Activated naive CD4-positive, alpha-beta T cell treated with Interleukin-2 at 50 U/mL for 16 hours (primary cell): Measurements from ENCODE around the gene TRMT112.

Source experiments
- DNase-seq: peaks from one replicate; pipeline ENCODE4 v3.0.0-alpha.2; 2020

Gene TRMT112

GRCh38 chr11:64349404-64349803, 32.0 kb upstream of the TRMT112 start:
- no peak for DNase-seq

- no peak for DNase-seq
Observed at GRCh38 chr11:64349025-64349387, 31.6 kb upstream of the TRMT112 start.

- DNase-seq, result no peak
Observed at GRCh38 chr11:64348383-64349024, 31.1 kb upstream of the TRMT112 start.

- DNase-seq, result no peak
Observed at GRCh38 chr11:64347193-64347867, 30.0 kb upstream of the TRMT112 start.

DNA sequence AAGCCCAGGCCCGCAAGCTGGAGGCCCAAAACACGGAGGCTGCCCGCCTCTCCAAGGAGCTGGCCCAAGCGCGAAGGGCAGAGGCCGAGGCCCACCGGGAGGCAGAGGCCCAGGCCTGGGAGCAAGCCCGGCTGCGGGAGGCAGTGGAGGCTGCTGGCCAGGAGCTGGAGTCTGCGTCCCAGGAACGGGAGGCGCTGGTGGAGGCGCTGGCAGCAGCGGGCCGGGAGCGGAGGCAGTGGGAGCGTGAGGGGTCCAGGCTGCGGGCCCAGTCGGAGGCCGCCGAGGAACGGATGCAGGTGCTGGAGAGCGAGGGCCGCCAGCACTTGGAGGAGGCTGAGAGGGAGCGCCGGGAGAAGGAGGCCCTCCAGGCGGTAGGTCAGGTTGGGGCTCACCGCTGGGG, 27.4 kb upstream of the TRMT112 start:
- no peak for DNase-seq

DNA sequence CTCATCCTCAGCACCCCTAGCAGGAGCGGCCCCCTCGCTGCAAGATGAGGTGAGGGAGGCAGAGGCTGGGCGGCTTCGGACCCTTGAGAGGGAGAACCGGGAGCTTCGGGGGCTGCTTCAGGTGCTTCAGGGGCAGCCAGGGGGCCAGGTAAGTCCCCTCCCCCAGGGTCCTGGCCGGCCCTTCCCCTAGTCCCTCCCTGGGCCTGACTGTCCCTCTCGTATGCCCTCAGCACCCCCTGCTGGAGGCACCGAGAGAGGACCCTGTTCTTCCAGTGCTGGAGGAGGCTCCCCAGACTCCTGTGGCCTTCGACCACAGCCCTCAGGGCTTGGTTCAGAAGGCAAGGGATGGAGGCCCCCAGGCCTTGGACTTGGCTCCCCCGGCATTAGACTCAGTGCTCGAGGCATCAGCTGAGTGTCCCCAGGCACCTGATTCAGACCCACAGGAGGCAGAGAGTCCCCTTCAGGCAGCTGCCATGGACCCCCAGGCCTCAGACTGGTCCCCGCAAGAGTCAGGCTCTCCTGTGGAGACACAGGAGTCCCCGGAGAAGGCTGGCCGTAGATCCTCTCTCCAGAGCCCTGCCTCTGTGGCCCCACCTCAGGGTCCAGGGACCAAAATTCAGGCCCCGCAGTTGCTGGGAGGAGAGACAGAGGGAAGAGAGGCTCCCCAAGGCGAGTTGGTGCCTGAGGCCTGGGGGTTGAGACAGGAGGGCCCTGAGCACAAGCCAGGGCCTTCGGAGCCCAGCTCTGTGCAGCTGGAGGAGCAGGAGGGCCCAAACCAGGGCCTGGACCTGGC, 26.6 kb upstream of the TRMT112 start:
- DNase-seq, result no peak

- no peak for DNase-seq
Observed at GRCh38 chr11:64342869-64343745, 25.7 kb upstream of the TRMT112 start.

- DNase-seq, result peak; percentile 92
Observed at GRCh38 chr11:64341851-64342791, 24.8 kb upstream of the TRMT112 start.

GRCh38 chr11:64341429-64341828, 24.1 kb upstream of the TRMT112 start:
- DNase-seq, result no peak

GRCh38 chr11:64340671-64341335, 23.4 kb upstream of the TRMT112 start:
- DNase-seq, result peak; percentile 76

DNA sequence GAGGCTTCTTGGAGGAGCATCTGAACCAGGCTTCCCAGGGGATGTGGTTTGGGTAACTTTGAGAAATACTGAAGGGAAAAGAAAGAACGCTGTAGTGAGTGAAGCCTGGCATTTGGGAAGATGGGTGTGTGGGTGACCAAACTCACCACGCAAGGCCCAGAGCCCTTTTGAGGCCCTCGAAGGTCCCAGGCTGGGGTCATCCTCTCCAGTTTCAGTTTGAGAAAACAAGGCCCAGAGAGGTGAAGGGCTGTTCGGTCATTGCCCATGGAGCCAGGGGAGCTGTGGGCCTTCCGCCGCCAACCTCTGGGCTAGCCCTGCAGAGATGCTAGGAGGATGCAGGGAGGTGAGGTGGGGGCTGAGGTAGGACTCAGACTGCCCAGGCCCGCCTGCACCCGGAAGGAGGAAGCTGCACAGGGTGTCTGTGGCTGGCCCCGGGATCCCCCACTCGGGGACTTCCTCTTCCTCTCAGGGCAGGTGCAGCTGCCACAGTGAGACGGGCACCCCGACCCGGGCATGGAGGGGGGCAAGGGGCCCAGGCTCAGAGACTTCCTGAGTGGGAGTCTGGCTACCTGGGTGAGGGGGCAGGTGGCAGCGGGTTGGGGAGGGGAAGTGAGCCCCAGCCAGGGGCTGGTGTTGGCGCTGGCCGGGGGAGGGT, 22.5 kb upstream of the TRMT112 start, which contains the start of gene CCDC88B:
Gene CCDC88B (plus strand): TSS at position 451 of the 655 bp plus-strand sequence. CDS start 63 bp downstream, at position 514.
- DNase-seq, result peak; percentile 84

DNA sequence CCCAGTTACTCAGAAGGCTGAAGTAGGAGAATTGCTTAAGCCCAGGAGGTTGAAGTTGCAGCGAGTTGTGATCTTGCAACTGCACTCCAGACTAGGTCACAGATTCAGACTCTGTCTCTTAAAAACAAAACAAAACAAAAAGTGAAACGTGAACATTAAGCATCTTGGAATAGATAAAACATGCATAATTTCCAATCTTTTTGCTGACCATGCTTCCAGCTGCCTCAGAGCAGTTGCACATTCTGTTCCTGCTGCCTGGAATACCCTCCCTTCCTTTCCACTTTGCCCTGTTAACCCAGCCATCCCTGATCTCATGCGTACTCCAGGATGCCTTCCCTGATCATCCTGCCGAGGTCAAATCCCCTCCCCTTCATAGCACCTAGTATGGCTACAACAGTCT, 21.9 kb upstream of the TRMT112 start:
- DNase-seq, result no peak

- DNase-seq, result no peak
Observed at GRCh38 chr11:64338716-64339115, 21.4 kb upstream of the TRMT112 start.

GRCh38 chr11:64337538-64338249, 20.3 kb upstream of the TRMT112 start:
- no peak for DNase-seq

GRCh38 chr11:64334764-64335735, 17.7 kb upstream of the TRMT112 start:
- no peak for DNase-seq

- no peak for DNase-seq
Observed at GRCh38 chr11:64333556-64333955, 16.2 kb upstream of the TRMT112 start.

GRCh38 chr11:64331569-64332371, 14.4 kb upstream of the TRMT112 start:
- DNase-seq, result peak; percentile 74

- DNase-seq, result no peak
Observed at GRCh38 chr11:64330888-64331287, 13.5 kb upstream of the TRMT112 start.
